ENCODE measurements around the gene SLC39A7.

DNA sequence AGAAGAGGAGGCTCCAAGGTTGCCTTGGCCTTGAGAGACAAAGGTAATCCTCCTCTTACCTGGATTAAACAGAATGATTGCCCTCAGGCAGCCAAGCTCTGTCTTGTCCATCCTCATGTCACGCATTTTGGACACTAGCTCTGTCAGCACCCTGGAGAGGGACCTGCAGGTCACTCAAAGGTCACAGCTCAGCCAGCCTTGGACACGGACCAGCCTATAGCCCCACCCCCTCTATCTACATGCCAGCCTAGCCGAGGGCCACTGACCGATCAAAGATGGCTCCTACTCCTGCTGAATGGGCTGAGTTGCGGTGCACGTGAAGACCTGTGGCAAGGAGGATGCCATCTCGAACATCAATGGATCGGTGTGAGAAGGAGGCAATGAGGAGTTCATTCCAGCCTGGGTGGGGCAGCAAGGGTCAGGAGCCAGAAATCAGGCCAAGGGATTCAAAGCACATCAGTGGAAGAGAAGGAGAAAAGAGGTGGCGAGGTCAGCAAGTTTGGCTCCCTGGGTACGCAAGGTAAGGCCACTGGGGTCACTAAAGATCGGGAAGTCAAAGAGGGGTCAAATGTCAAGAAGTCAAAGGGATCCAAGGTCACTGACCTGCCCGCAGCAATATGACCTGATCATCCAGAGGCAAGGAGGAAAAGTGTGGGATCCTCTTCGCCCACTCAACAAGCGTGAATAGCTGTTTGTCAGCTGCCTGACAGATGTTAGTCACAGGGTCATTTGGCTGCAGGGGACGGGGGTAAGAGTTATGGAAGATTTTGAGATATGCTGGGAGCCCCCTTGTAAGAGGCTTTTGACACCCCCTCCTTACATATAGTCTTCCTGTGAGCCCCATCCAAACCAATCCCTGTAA, 5.1 kb upstream of the SLC39A7 start:
- no peak for TF ChIP-seq EZH2 (IDR thresholded peaks at IDR 0.05; ENCODE audit: insufficient read depth, poor library complexity, severe bottlenecking)
- TF ChIP-seq EZH2phosphoT487 (IDR thresholded peaks at IDR 0.05; ENCODE audit: insufficient read depth, low read depth) = no peak
